Measurements from ENCODE around the gene NPAS3. TPM values are rescaled to one million over a fixed set of nuclear protein-coding genes. Genes with fewer than 3 reads are reported as not detected.

The NPAS3 gene
- total RNA-seq, 2 donors from 2014 or later, result 0.33 to 0.78 TPM

GRCh38 chr14:33796356-33796755 lies 857.7 kb downstream of the NPAS3 start:
- H3K36me3 ChIP-seq (replicated peaks in 1 of 2; ENCODE audit: insufficient read depth in 1 of 2, low read depth in 2 of 2), result no peaks in the 10 kb centered on the region
- peaks cover 8% of the 10 kb centered on the region for H3K4me1 ChIP-seq
- no peak overlapping the region for H3K4me3 ChIP-seq
- H3K9me3 ChIP-seq, result no peaks in the 10 kb centered on the region
- TF ChIP-seq CTCF (IDR thresholded peaks at IDR 0.05), result no peak
- no peak for TF ChIP-seq POLR2A (IDR thresholded peaks at IDR 0.05)
- no peaks in the 10 kb centered on the region for H3K27me3 ChIP-seq
- intact Hi-C loops (cut with DNase I), result loop anchor here (10.0 kb wide), 1 partner anchor 1092 kb away; no protein-coding TSS in a partner anchor
- ATAC-seq (no peak), DNase-seq (no peak)
- no peak overlapping the region for H3K27ac ChIP-seq
- 43% methylated on average over 3 of the region's 3 CpGs for WGBS, 2 donors

- Histone ChIP-seq H3K4me1 (no peaks in the 10 kb centered on the region), H3K36me3 (replicated peaks in 1 of 2; ENCODE audit: insufficient read depth in 1 of 2, low read depth in 2 of 2) (no peaks in the 10 kb centered on the region), H3K9me3 (no peaks in the 10 kb centered on the region), H3K27me3 (no peaks in the 10 kb centered on the region), H3K4me3 (no peak overlapping the region), H3K27ac (no peak overlapping the region)
- ATAC-seq (no peak), DNase-seq (peak in 2 of 4 donors; percentile 22 to 25)
- no peak for TF ChIP-seq CTCF (IDR thresholded peaks at IDR 0.05)
- TF ChIP-seq POLR2A (IDR thresholded peaks at IDR 0.05), result no peak
- intact Hi-C loops (cut with DNase I), result loop anchor here (10.0 kb wide), 1 partner anchor 1095 kb away; no protein-coding TSS in a partner anchor
- WGBS, 2 donors, result 41 to 77% methylated on average over 62 to 64 of the region's 100 CpGs
Measured at GRCh38 chr14:33799705-33800570, 861.3 kb downstream of the NPAS3 start.

GRCh38 chr14:33800735-33801163 lies 862.1 kb downstream of the NPAS3 start:
- 59 to 75% methylated on average over 24 to 45 of the region's 45 CpGs for WGBS, 2 donors
- TF ChIP-seq CTCF (IDR thresholded peaks at IDR 0.05) (no peak), POLR2A (IDR thresholded peaks at IDR 0.05) (no peak)
- H3K4me1 ChIP-seq, result no peaks in the 10 kb centered on the region

GRCh38 chr14:33802737-33803136 lies 864.1 kb downstream of the NPAS3 start:
- DNase-seq (no peak), ATAC-seq (no peak)
- no peaks in the 10 kb centered on the region for H3K27me3 ChIP-seq
- H3K9me3 ChIP-seq, result no peaks in the 10 kb centered on the region
- no peak overlapping the region for H3K4me3 ChIP-seq
- H3K27ac ChIP-seq, result no peak overlapping the region
- TF ChIP-seq POLR2A (IDR thresholded peaks at IDR 0.05) (no peak), CTCF (IDR thresholded peaks at IDR 0.05) (no peak)
- intact Hi-C loops (cut with DNase I), result no loop called here
- 67 to 74% methylated on average over 2 of the region's 2 CpGs for WGBS, 2 donors
- no peaks in the 10 kb centered on the region for H3K36me3 ChIP-seq (replicated peaks in 1 of 2; ENCODE audit: insufficient read depth in 1 of 2, low read depth in 2 of 2)
- no peaks in the 10 kb centered on the region for H3K4me1 ChIP-seq

More at GRCh38 chr14:33800735-33801163, 862.1 kb downstream of the NPAS3 start:
- Histone ChIP-seq H3K36me3 (replicated peaks in 1 of 2; ENCODE audit: insufficient read depth in 1 of 2, low read depth in 2 of 2) (no peaks in the 10 kb centered on the region), H3K9me3 (no peaks in the 10 kb centered on the region), H3K27ac (no peak overlapping the region), H3K4me3 (no peak overlapping the region), H3K27me3 (no peaks in the 10 kb centered on the region)
- ATAC-seq, result no peak
- no peak for DNase-seq
- intact Hi-C loops (cut with DNase I), result no loop called here
